PC-3 (cell line): ENCODE measurements around the gene SAPCD2. TPM values are rescaled to one million over a fixed set of nuclear protein-coding genes. Genes with fewer than 3 reads are reported as not detected.

Source experiments
- ATAC-seq: fragments of 200-7000 bp; cut with Tn5 transposase; 2 replicates; pipeline ENCODE4 v1.9.1; 2020; ENCODE audit warnings: mild to moderate bottlenecking, moderate library complexity
- BruUV-seq: library from RNA; stranded (reverse); fragments of 400-500 nt; replicated peaks from 2 replicates; lab custom pipeline; 2021; lab: Mats Ljungman, UMichigan
- CTCF ChIA-PET: fragments of 300-600 bp; sonication (Branson Sonifier 250); formaldehyde crosslinking; loops from one replicate; lab custom pipeline; 2022; ENCODE audit warnings: antibody characterized with exemption; lab: Charles Lee
- POLR2A ChIA-PET: fragments of 300-600 bp; sonication (Branson Sonifier 250); formaldehyde crosslinking; loops from one replicate; lab custom pipeline; 2022; ENCODE audit warnings: antibody characterized with exemption; ENCODE audit not compliant: unreplicated experiment; lab: Charles Lee
- DNase-seq: peaks from one replicate; pipeline ENCODE4 v3.0.0-alpha.2; 2015
- H2AFZ ChIP-seq: fragments of 300-600 bp; sonication (generic); 2 replicates; pipeline ENCODE4 v1.6.0; 2016; ENCODE audit warnings: antibody characterized with exemption, low read length
- H3F3A ChIP-seq: fragments of 300-600 bp; sonication (generic); one replicate; pipeline ENCODE4 v1.6.0; 2017; ENCODE audit warnings: antibody characterized with exemption, low read length, control low read depth, mild to moderate bottlenecking; ENCODE audit not compliant: unreplicated experiment
- H3K27ac ChIP-seq: fragments of 300-600 bp; sonication (generic); 2 replicates; pipeline ENCODE4 v1.5.1; 2016; ENCODE audit warnings: mild to moderate bottlenecking, low read length
- H3K27me3 ChIP-seq: fragments of 300-600 bp; sonication (generic); 2 replicates; pipeline ENCODE4 v1.6.1; 2016; ENCODE audit warnings: low read length, mixed read lengths
- H3K36me3 ChIP-seq: fragments of 300-600 bp; sonication (generic); 2 replicates; pipeline ENCODE4 v1.6.1; 2016; ENCODE audit warnings: low read depth, mixed run types, low read length, mixed read lengths
- H3K4me1 ChIP-seq: fragments of 300-600 bp; sonication (generic); 2 replicates; pipeline ENCODE4 v1.5.1; 2016; ENCODE audit warnings: low read length; ENCODE audit not compliant: insufficient read depth
- H3K4me2 ChIP-seq: fragments of 300-600 bp; sonication (generic); 2 replicates; pipeline ENCODE4 v1.6.0; 2016; ENCODE audit warnings: low read length
- H3K4me3 ChIP-seq: fragments of 300-600 bp; sonication (generic); 2 replicates; pipeline ENCODE4 v1.5.1; 2016; ENCODE audit warnings: mild to moderate bottlenecking, low read length, mixed read lengths
- H3K79me2 ChIP-seq: fragments of 300-600 bp; sonication (generic); 2 replicates; pipeline ENCODE4 v1.6.1; 2017; ENCODE audit warnings: low read length, mixed read lengths
- H3K9ac ChIP-seq: fragments of 300-600 bp; sonication (generic); 2 replicates; pipeline ENCODE4 v1.6.0; 2016; ENCODE audit warnings: mild to moderate bottlenecking, low read length
- H3K9me2 ChIP-seq: fragments of 300-600 bp; sonication (generic); replicated peaks from 2 replicates; pipeline ENCODE4 v1.6.1; 2016; ENCODE audit warnings: mixed run types, low read length, mixed read lengths
- H3K9me3 ChIP-seq: fragments of 300-600 bp; sonication (generic); 2 replicates; pipeline ENCODE4 v1.6.1; 2016; ENCODE audit warnings: low read length, mixed read lengths
- H4K20me1 ChIP-seq: fragments of 300-600 bp; sonication (generic); 2 replicates; pipeline ENCODE4 v1.6.1; 2016; ENCODE audit warnings: low read length, mixed read lengths
- EZH2 ChIP-seq: fragments of 300-600 bp; sonication (generic); IDR thresholded peaks from one replicate; pipeline ENCODE4 v1.6.1; 2017; ENCODE audit warnings: antibody characterized with exemption, mild to moderate bottlenecking, low read length; ENCODE audit not compliant: unreplicated experiment
- EZH2phosphoT487 ChIP-seq: fragments of 300-600 bp; sonication (generic); IDR thresholded peaks from 2 replicates; pipeline ENCODE4 v1.6.1; 2018; ENCODE audit warnings: mild to moderate bottlenecking, antibody characterized with exemption, low read length, borderline replicate concordance
- intact Hi-C: fragments of 100-400 bp; cut with micrococcal nuclease; formaldehyde crosslinking; loops from 2 replicates; pipeline ENCODE4 v1.9.0; 2023
- total RNA-seq: library from RNA; depleted of rRNA; stranded (reverse); fragments of >200 nt; gene quantifications from 2 replicates; pipeline ENCODE4 v1.2.3, GENCODE V29; 2014
- TF ChIP-seq, protein P1 (sequence below): fragments of 300-600 bp; sonication (generic); conservative IDR thresholded peaks from 2 replicates; pipeline ENCODE4 v1.5.1; 2017; ENCODE audit warnings: antibody characterized with exemption, low read depth, mild to moderate bottlenecking, low read length

SAPCD2 gene
- total RNA-seq, 1 experiment from 2014 or later: 98.4 TPM

DNA sequence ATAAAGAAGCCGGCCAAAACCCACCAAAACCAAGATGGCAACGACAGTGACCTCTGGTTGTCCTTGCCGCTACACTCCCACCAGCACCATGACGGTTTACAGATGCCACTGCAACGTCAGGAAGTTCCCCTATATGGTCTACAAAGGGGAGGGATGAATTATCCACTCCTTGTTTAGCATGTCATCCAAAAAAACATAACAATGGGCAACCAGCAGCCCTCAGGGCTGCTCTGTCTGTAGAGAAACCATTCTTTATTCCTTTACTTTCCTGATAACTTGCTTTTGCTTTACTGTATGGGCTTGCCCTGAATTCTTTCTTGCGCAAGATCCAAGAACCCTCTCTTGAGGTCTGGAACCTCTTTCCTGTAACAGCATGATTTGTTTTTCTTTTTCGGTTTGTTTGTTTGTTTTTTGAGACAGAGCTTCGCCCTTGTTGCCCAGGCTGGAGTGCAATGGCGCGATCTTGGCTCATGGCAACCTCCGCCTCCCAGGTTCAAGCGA is 5.0 kb upstream of the SAPCD2 start:
- H3K27ac ChIP-seq: no peak overlapping the region
- no peaks in the 10 kb centered on the region for H3K36me3 ChIP-seq
- ATAC-seq (no peak), DNase-seq (no peak)
- no peak overlapping the region for H2AFZ ChIP-seq
- intact Hi-C loops: no loop called here
- no peak overlapping the region for H3K9ac ChIP-seq
- no peak overlapping the region for H3K4me3 ChIP-seq
- TF ChIP-seq EZH2phosphoT487: no peak
- TF ChIP-seq, protein P1, sequence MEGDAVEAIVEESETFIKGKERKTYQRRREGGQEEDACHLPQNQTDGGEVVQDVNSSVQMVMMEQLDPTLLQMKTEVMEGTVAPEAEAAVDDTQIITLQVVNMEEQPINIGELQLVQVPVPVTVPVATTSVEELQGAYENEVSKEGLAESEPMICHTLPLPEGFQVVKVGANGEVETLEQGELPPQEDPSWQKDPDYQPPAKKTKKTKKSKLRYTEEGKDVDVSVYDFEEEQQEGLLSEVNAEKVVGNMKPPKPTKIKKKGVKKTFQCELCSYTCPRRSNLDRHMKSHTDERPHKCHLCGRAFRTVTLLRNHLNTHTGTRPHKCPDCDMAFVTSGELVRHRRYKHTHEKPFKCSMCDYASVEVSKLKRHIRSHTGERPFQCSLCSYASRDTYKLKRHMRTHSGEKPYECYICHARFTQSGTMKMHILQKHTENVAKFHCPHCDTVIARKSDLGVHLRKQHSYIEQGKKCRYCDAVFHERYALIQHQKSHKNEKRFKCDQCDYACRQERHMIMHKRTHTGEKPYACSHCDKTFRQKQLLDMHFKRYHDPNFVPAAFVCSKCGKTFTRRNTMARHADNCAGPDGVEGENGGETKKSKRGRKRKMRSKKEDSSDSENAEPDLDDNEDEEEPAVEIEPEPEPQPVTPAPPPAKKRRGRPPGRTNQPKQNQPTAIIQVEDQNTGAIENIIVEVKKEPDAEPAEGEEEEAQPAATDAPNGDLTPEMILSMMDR: no peak
- no peak for TF ChIP-seq EZH2
- no peaks in the 10 kb centered on the region for H4K20me1 ChIP-seq
- no peaks in the 10 kb centered on the region for H3K27me3 ChIP-seq
- POLR2A ChIA-PET: no interaction called here
- H3K79me2 ChIP-seq: peaks cover 8% of the 10 kb centered on the region; the same call in 1 of the 2 replicates
- CTCF ChIA-PET: interaction anchor here (0.5 kb wide), 1 partner anchor 270 kb away, joined by 3 read pairs; no protein-coding TSS in a partner anchor
- no peaks in the 10 kb centered on the region for H3K9me3 ChIP-seq
- H3K9me2 ChIP-seq: no peaks in the 10 kb centered on the region
- no TSS peak for BruUV-seq
- peaks cover 5% of the 10 kb centered on the region; the same call in 1 of the 2 replicates for H3K4me1 ChIP-seq
- no peaks in the 10 kb centered on the region for H3F3A ChIP-seq
- no peak overlapping the region for H3K4me2 ChIP-seq

DNA sequence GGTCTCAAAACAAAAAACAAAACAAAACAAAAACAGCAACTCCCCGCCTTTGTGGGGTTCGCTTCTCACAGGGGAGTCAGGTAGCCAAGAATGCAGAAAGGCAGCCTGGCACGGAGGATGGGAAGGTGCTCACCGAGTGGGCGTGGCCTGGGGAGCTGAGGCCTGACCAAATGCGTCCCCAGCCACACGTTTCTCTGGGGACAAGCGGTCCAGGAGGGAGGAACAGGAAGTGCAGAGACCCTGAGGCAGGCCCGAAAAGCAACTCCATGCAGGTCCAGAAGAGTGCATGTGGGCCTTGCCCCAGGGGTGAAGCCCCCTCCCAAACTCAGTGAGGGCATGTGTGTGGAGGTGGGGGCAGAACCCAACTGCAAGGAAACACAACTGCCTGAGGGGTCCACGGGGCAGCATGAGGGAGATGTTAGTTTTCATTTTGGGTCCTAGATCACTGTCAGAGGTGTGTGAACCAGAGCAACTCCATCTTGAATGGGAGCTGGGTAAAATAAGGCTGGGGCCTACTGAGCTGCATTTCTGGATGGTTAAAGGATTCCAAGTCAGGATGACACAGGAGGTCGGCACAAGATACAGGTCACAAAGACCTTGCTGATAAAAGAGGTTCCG is 4.4 kb upstream of the SAPCD2 start:
- peaks cover 5% of the 10 kb centered on the region; the same call in 1 of the 2 replicates for H3K4me1 ChIP-seq
- intact Hi-C loops: no loop called here
- ChIA-PET POLR2A (no interaction called here), CTCF (interaction anchor here (0.5 kb wide), 1 partner anchor 271 kb away, joined by 3 read pairs; no protein-coding TSS in a partner anchor)
- no peaks in the 10 kb centered on the region for H3F3A ChIP-seq
- H4K20me1 ChIP-seq: no peaks in the 10 kb centered on the region
- TF ChIP-seq, protein P1: no peak
- TF ChIP-seq EZH2 (no peak), EZH2phosphoT487 (no peak)
- no peak overlapping the region for H3K9ac ChIP-seq
- H3K27me3 ChIP-seq: no peaks in the 10 kb centered on the region
- no peak overlapping the region for H3K4me3 ChIP-seq
- ATAC-seq (no peak), DNase-seq (no peak)
- no peak overlapping the region for H2AFZ ChIP-seq
- H3K27ac ChIP-seq: no peak overlapping the region
- no peaks in the 10 kb centered on the region for H3K36me3 ChIP-seq
- peaks cover 8% of the 10 kb centered on the region for H3K79me2 ChIP-seq
- no TSS peak for BruUV-seq
- H3K9me3 ChIP-seq: no peaks in the 10 kb centered on the region
- H3K9me2 ChIP-seq: no peaks in the 10 kb centered on the region
- H3K4me2 ChIP-seq: no peak overlapping the region

DNA sequence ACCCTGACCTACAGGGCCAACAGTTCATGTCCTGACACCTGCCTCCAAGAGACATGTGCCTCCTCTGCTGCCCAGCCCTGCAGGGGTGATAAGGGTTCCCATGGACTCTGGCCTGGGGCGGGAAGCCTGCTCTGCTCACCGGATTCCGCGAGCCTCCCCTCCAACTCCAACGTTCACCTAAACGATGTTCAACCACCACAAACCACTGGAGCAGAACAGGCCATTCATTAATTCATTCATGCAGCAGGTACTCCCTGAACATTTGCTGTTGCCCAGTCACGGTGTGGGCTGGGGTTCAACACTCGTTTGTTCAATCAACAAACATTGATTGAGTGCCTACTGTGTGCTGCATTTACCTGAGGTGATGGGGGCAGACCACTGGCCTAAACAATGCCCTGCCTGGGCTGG is 3.6 kb upstream of the SAPCD2 start:
- no peak overlapping the region for H3K27ac ChIP-seq
- H3K4me2 ChIP-seq: no peak overlapping the region
- H3K4me3 ChIP-seq: no peak overlapping the region
- H3K79me2 ChIP-seq: peaks cover 16% of the 10 kb centered on the region
- no TSS peak for BruUV-seq
- H3K27me3 ChIP-seq: no peaks in the 10 kb centered on the region
- no peak overlapping the region for H2AFZ ChIP-seq
- no peak overlapping the region for H3K9ac ChIP-seq
- peaks cover 8% of the 10 kb centered on the region; the same call in 1 of the 2 replicates for H3K4me1 ChIP-seq
- TF ChIP-seq EZH2phosphoT487 (no peak), EZH2 (no peak)
- TF ChIP-seq, protein P1: no peak
- intact Hi-C loops: no loop called here
- peaks cover 6% of the 10 kb centered on the region; the same call in 1 of the 2 replicates for H4K20me1 ChIP-seq
- H3K9me3 ChIP-seq: no peaks in the 10 kb centered on the region
- ChIA-PET CTCF (no interaction called here), POLR2A (no interaction called here)
- ATAC-seq (no peak), DNase-seq (no peak)
- no peaks in the 10 kb centered on the region for H3K9me2 ChIP-seq
- H3K36me3 ChIP-seq: no peaks in the 10 kb centered on the region
- H3F3A ChIP-seq: no peaks in the 10 kb centered on the region
